Thymus (tissue), 11 donors: ENCODE measurements around the gene TAS2R40. TPM values are rescaled to one million over a fixed set of nuclear protein-coding genes. Genes with fewer than 3 reads are reported as not detected.

Source experiments
- DNase-seq, 9 donors: peaks; one replicate each; pipeline ENCODE4 v3.0.0-alpha.2; 2013; ENCODE audit warnings: low spot score in 9 of 9, low read depth in 6 of 9, missing footprints in 1 of 9
- H3K27ac ChIP-seq, 2 donors: one replicate each; pipeline ENCODE4 v1.5.1; 2013; ENCODE audit warnings: control low read depth in 1 of 2, low read depth in 1 of 2, low read length in 1 of 2, mild to moderate bottlenecking in 1 of 2, moderate library complexity in 1 of 2
- H3K27me3 ChIP-seq, 2 donors: one replicate each; pipeline ENCODE4 v1.5.1; 2013; ENCODE audit warnings: low read length in 1 of 2; ENCODE audit not compliant: control insufficient read depth in 2 of 2, insufficient read depth in 1 of 2
- H3K36me3 ChIP-seq, 2 donors: one replicate each; pipeline ENCODE4 v1.5.1; 2013; ENCODE audit warnings: low read length in 1 of 2, mild to moderate bottlenecking in 1 of 2, moderate library complexity in 1 of 2; ENCODE audit not compliant: control insufficient read depth in 2 of 2, insufficient read depth in 2 of 2
- H3K4me1 ChIP-seq, 2 donors: one replicate each; pipeline ENCODE4 v1.5.1; 2013; ENCODE audit warnings: low read length in 2 of 2; ENCODE audit not compliant: control insufficient read depth in 2 of 2, insufficient read depth in 2 of 2
- H3K4me3 ChIP-seq, 2 donors: one replicate each; pipeline ENCODE4 v1.5.1; 2013; ENCODE audit warnings: low read length in 2 of 2, control low read depth in 1 of 2, mild to moderate bottlenecking in 1 of 2
- H3K9me3 ChIP-seq, 2 donors: one replicate each; pipeline ENCODE4 v1.5.1; 2013; ENCODE audit warnings: low read length in 1 of 2, mild to moderate bottlenecking in 1 of 2; ENCODE audit not compliant: control insufficient read depth in 2 of 2, insufficient read depth in 1 of 2
- WGBS: extraction: QIAGEN DNeasy Blood & Tissue Kit; methylation state at CpG from one replicate; pipeline ENCODE4 v1.1.7; 2013; 5-methylcytosine and 5-hydroxymethylcytosine counted together
- polyA plus RNA-seq: library from polyadenylated mRNA; stranded (reverse); fragments of 200-250 nt; gene quantifications from one replicate; pipeline ENCODE4 v1.2.3, GENCODE V29; 2013
- total RNA-seq: library from RNA; stranded (reverse); fragments of 120-200 nt; gene quantifications from one replicate; pipeline ENCODE4 v1.2.4, GENCODE V29; 2013
- donor health status: healthy.

The TAS2R40 gene
- total and polyA plus RNA-seq, 2 donors = not detected

GRCh38 chr7:143233816-143234532, 12.1 kb downstream of the TAS2R40 start:
- 97% methylated on average over 2 of the region's 2 CpGs for WGBS
- DNase-seq = no peak
- Histone ChIP-seq H3K4me3 (no peak overlapping the region), H3K9me3 (peaks cover 0 to 5% of the 10 kb centered on the region in 2 donors), H3K4me1 (no peaks in the 10 kb centered on the region), H3K27ac (no peak overlapping the region), H3K27me3 (no peaks in the 10 kb centered on the region), H3K36me3 (no peaks in the 10 kb centered on the region)

GRCh38 chr7:143234533-143234875, 12.7 kb downstream of the TAS2R40 start:
- WGBS = 97% methylated on average over 3 of the region's 3 CpGs
- H3K9me3 ChIP-seq = peaks cover 0 to 5% of the 10 kb centered on the region in 2 donors
- no peak overlapping the region for H3K27ac ChIP-seq
- H3K36me3 ChIP-seq = no peaks in the 10 kb centered on the region
- no peaks in the 10 kb centered on the region for H3K4me1 ChIP-seq
- H3K27me3 ChIP-seq = no peaks in the 10 kb centered on the region
- no peak for DNase-seq
- no peak overlapping the region for H3K4me3 ChIP-seq

GRCh38 chr7:143235561-143235960, 13.7 kb downstream of the TAS2R40 start:
- H3K9me3 ChIP-seq = peaks cover 0 to 5% of the 10 kb centered on the region in 2 donors
- WGBS = 84% methylated on average over 1 of the region's 1 CpG
- H3K36me3 ChIP-seq = no peaks in the 10 kb centered on the region
- no peak for DNase-seq
- no peaks in the 10 kb centered on the region for H3K4me1 ChIP-seq
- no peaks in the 10 kb centered on the region for H3K27me3 ChIP-seq
- no peak overlapping the region for H3K27ac ChIP-seq
- no peak overlapping the region for H3K4me3 ChIP-seq

- no peak for DNase-seq
Measured at GRCh38 chr7:143236408-143236990, 14.7 kb downstream of the TAS2R40 start.

GRCh38 chr7:143237366-143237765, 15.5 kb downstream of the TAS2R40 start:
- H3K9me3 ChIP-seq = peaks cover 0 to 5% of the 10 kb centered on the region in 2 donors
- H3K27me3 ChIP-seq = no peaks in the 10 kb centered on the region
- no peaks in the 10 kb centered on the region for H3K36me3 ChIP-seq
- H3K27ac ChIP-seq = no peak overlapping the region
- H3K4me1 ChIP-seq = no peaks in the 10 kb centered on the region
- DNase-seq = no peak
- H3K4me3 ChIP-seq = no peak overlapping the region

More at GRCh38 chr7:143236408-143236990, 14.7 kb downstream of the TAS2R40 start:
- H3K4me1 ChIP-seq = no peaks in the 10 kb centered on the region
- no peaks in the 10 kb centered on the region for H3K36me3 ChIP-seq
- WGBS = 99% methylated on average over 3 of the region's 3 CpGs
- H3K9me3 ChIP-seq = peaks cover 0 to 5% of the 10 kb centered on the region in 2 donors
- H3K27ac ChIP-seq = no peak overlapping the region
- H3K4me3 ChIP-seq = no peak overlapping the region
- H3K27me3 ChIP-seq = no peaks in the 10 kb centered on the region

GRCh38 chr7:143238289-143238980, 16.6 kb downstream of the TAS2R40 start:
- H3K36me3 ChIP-seq = no peaks in the 10 kb centered on the region
- WGBS = 100% methylated on average over 1 of the region's 1 CpG
- H3K9me3 ChIP-seq = peaks cover 0 to 5% of the 10 kb centered on the region in 2 donors
- no peak overlapping the region for H3K27ac ChIP-seq
- no peak overlapping the region for H3K4me3 ChIP-seq
- H3K4me1 ChIP-seq = no peaks in the 10 kb centered on the region
- no peak for DNase-seq
- H3K27me3 ChIP-seq = no peaks in the 10 kb centered on the region

- Histone ChIP-seq H3K36me3 (no peaks in the 10 kb centered on the region), H3K27me3 (no peaks in the 10 kb centered on the region), H3K4me1 (no peaks in the 10 kb centered on the region), H3K27ac (no peak overlapping the region), H3K4me3 (no peak overlapping the region), H3K9me3 (peaks cover 0 to 5% of the 10 kb centered on the region in 2 donors)
- DNase-seq = no peak
Measured at GRCh38 chr7:143239813-143240212, 18.0 kb downstream of the TAS2R40 start.

- H3K36me3 ChIP-seq = no peaks in the 10 kb centered on the region
- peak; percentile 44 to 88 (median 64) for DNase-seq
- H3K27me3 ChIP-seq = no peaks in the 10 kb centered on the region
- no peak overlapping the region for H3K27ac ChIP-seq
- H3K4me1 ChIP-seq = no peaks in the 10 kb centered on the region
- no peak overlapping the region for H3K4me3 ChIP-seq
- H3K9me3 ChIP-seq = peaks cover 0 to 5% of the 10 kb centered on the region in 2 donors
- 35% methylated on average over 9 of the region's 9 CpGs for WGBS
Measured at GRCh38 chr7:143240291-143241168, 18.7 kb downstream of the TAS2R40 start.
